Dendritic cell treated with granulocyte-macrophage colony-stimulating factor and Interleukin-4, amounts not matched to agents 40 ng/mL and 50 ng/mL, for 4 days (primary cell): Measurements from ENCODE around the gene SLAIN2.
"Not testable (repeated sequence)": the region's sequence is repeated elsewhere in the genome, so short reads cannot be mapped to it uniquely, and the experiment has no call there.

ENCODE experiments used
- H3K27ac Mint-ChIP-seq: one replicate; pipeline ENCODE4 v1.8.0; 2022; ENCODE audit warnings: mild to moderate bottlenecking, mixed read lengths
- H3K27me3 Mint-ChIP-seq: one replicate; pipeline ENCODE4 v1.8.0; 2022; ENCODE audit warnings: mild to moderate bottlenecking, mixed read lengths
- H3K36me3 Mint-ChIP-seq: one replicate; pipeline ENCODE4 v1.8.0; 2022; ENCODE audit warnings: low read depth, mixed read lengths
- H3K4me1 Mint-ChIP-seq: one replicate; pipeline ENCODE4 v1.8.0; 2022; ENCODE audit warnings: low read depth, mixed read lengths
- H3K4me3 Mint-ChIP-seq: one replicate; pipeline ENCODE4 v1.8.0; 2022; ENCODE audit warnings: mild to moderate bottlenecking, moderate library complexity, mixed read lengths
- H3K9me3 Mint-ChIP-seq: one replicate; pipeline ENCODE4 v1.8.0; 2022; ENCODE audit warnings: mixed read lengths
- intact Hi-C: fragments of 100-400 bp; cut with micrococcal nuclease; formaldehyde crosslinking; loops from one replicate; pipeline ENCODE4 v1.15.0; 2022

Gene SLAIN2

GRCh38 chr4:48409203-48409602 is 67.9 kb downstream of the SLAIN2 start:
- H3K4me3 Mint-ChIP-seq = no peak overlapping the region
- peaks cover 55% of the 10 kb centered on the region for H3K36me3 Mint-ChIP-seq
- intact Hi-C loops = no loop called here
- no peaks in the 10 kb centered on the region for H3K27me3 Mint-ChIP-seq
- H3K27ac Mint-ChIP-seq = no peak overlapping the region
- H3K4me1 Mint-ChIP-seq = peaks cover 6% of the 10 kb centered on the region
- no peaks in the 10 kb centered on the region for H3K9me3 Mint-ChIP-seq

- intact Hi-C loops = no loop called here
- Mint-ChIP-seq H3K36me3 (peaks cover 47% of the 10 kb centered on the region), H3K9me3 (no peaks in the 10 kb centered on the region), H3K4me3 (no peak overlapping the region), H3K27me3 (no peaks in the 10 kb centered on the region), H3K4me1 (no peaks in the 10 kb centered on the region), H3K27ac (no peak overlapping the region)
Observed at GRCh38 chr4:48410812-48411211, 69.5 kb downstream of the SLAIN2 start.

- Mint-ChIP-seq H3K36me3 (peaks cover 53% of the 10 kb centered on the region), H3K4me1 (peaks cover 6% of the 10 kb centered on the region), H3K4me3 (no peak overlapping the region), H3K9me3 (no peaks in the 10 kb centered on the region), H3K27ac (no peak overlapping the region), H3K27me3 (no peaks in the 10 kb centered on the region)
- intact Hi-C loops = no loop called here
Observed at GRCh38 chr4:48420144-48420543, 78.8 kb downstream of the SLAIN2 start.

- Mint-ChIP-seq H3K27me3 (no peaks in the 10 kb centered on the region), H3K9me3 (no peaks in the 10 kb centered on the region), H3K4me3 (no peak overlapping the region), H3K36me3 (peaks cover 53% of the 10 kb centered on the region), H3K4me1 (peaks cover 6% of the 10 kb centered on the region), H3K27ac (no peak overlapping the region)
- intact Hi-C loops = no loop called here
Observed at GRCh38 chr4:48421101-48421500, 79.8 kb downstream of the SLAIN2 start.

GRCh38 chr4:48428926-48429325 is 87.6 kb downstream of the SLAIN2 start:
- Mint-ChIP-seq H3K4me3 (no peak overlapping the region), H3K9me3 (no peaks in the 10 kb centered on the region), H3K27me3 (no peaks in the 10 kb centered on the region), H3K27ac (no peak overlapping the region), H3K36me3 (peaks cover 11% of the 10 kb centered on the region), H3K4me1 (peaks cover 6% of the 10 kb centered on the region)
- intact Hi-C loops = no loop called here

- Mint-ChIP-seq H3K27me3 (no peaks in the 10 kb centered on the region), H3K9me3 (no peaks in the 10 kb centered on the region), H3K27ac (no peak overlapping the region), H3K4me1 (peaks cover 6% of the 10 kb centered on the region), H3K4me3 (no peak overlapping the region), H3K36me3 (peaks cover 11% of the 10 kb centered on the region)
- intact Hi-C loops = no loop called here
Observed at GRCh38 chr4:48429709-48430474, 88.6 kb downstream of the SLAIN2 start.

- no peaks in the 10 kb centered on the region for H3K27me3 Mint-ChIP-seq
- H3K4me3 Mint-ChIP-seq = no peak overlapping the region
- H3K4me1 Mint-ChIP-seq = peaks cover 6% of the 10 kb centered on the region
- intact Hi-C loops = no loop called here
- peaks cover 9% of the 10 kb centered on the region for H3K36me3 Mint-ChIP-seq
- no peaks in the 10 kb centered on the region for H3K9me3 Mint-ChIP-seq
- no peak overlapping the region for H3K27ac Mint-ChIP-seq
Observed at GRCh38 chr4:48431401-48431800, 90.1 kb downstream of the SLAIN2 start.

GRCh38 chr4:48432017-48432416 is 90.7 kb downstream of the SLAIN2 start:
- H3K27ac Mint-ChIP-seq = no peak overlapping the region
- intact Hi-C loops = no loop called here
- H3K4me1 Mint-ChIP-seq = peaks cover 6% of the 10 kb centered on the region
- H3K9me3 Mint-ChIP-seq = no peaks in the 10 kb centered on the region
- H3K4me3 Mint-ChIP-seq = no peak overlapping the region
- H3K36me3 Mint-ChIP-seq = peaks cover 4% of the 10 kb centered on the region
- H3K27me3 Mint-ChIP-seq = no peaks in the 10 kb centered on the region

- intact Hi-C loops = no loop called here
- no peak overlapping the region for H3K27ac Mint-ChIP-seq
- H3K4me1 Mint-ChIP-seq = peaks cover 13% of the 10 kb centered on the region
- H3K27me3 Mint-ChIP-seq = no peaks in the 10 kb centered on the region
- H3K4me3 Mint-ChIP-seq = no peak overlapping the region
- peaks cover 12% of the 10 kb centered on the region for H3K9me3 Mint-ChIP-seq
- no peaks in the 10 kb centered on the region for H3K36me3 Mint-ChIP-seq
Observed at GRCh38 chr4:48436318-48436717, 95.0 kb downstream of the SLAIN2 start.

GRCh38 chr4:48439988-48440387 is 98.7 kb downstream of the SLAIN2 start:
- Mint-ChIP-seq H3K9me3 (peaks cover 13% of the 10 kb centered on the region), H3K4me1 (peaks cover 7% of the 10 kb centered on the region), H3K27me3 (no peaks in the 10 kb centered on the region), H3K36me3 (no peaks in the 10 kb centered on the region), H3K4me3 (no peak overlapping the region), H3K27ac (no peak overlapping the region)
- intact Hi-C loops = no loop called here

- H3K4me3 Mint-ChIP-seq, intact Hi-C loops, H3K27ac Mint-ChIP-seq, H3K36me3 Mint-ChIP-seq, H3K27me3 Mint-ChIP-seq, H3K4me1 Mint-ChIP-seq: not testable (repeated sequence)
- H3K9me3 Mint-ChIP-seq = peaks cover 13% of the 10 kb centered on the region
Observed at GRCh38 chr4:48440914-48441313, 99.6 kb downstream of the SLAIN2 start.

GRCh38 chr4:48445704-48446103 is 104.4 kb downstream of the SLAIN2 start:
- H3K4me3 Mint-ChIP-seq = no peak overlapping the region
- no peak overlapping the region for H3K27ac Mint-ChIP-seq
- intact Hi-C loops = loop anchor here (5.0 kb wide), 1 partner anchor 517 kb away; no protein-coding TSS in a partner anchor
- H3K36me3 Mint-ChIP-seq = no peaks in the 10 kb centered on the region
- H3K9me3 Mint-ChIP-seq = peaks cover 7% of the 10 kb centered on the region
- peaks cover 6% of the 10 kb centered on the region for H3K4me1 Mint-ChIP-seq
- no peaks in the 10 kb centered on the region for H3K27me3 Mint-ChIP-seq

GRCh38 chr4:48446642-48447041 is 105.3 kb downstream of the SLAIN2 start:
- no peaks in the 10 kb centered on the region for H3K4me1 Mint-ChIP-seq
- H3K9me3 Mint-ChIP-seq = no peaks in the 10 kb centered on the region
- intact Hi-C loops = loop anchor here (5.0 kb wide), 1 partner anchor 516 kb away; no protein-coding TSS in a partner anchor
- no peak overlapping the region for H3K27ac Mint-ChIP-seq
- no peaks in the 10 kb centered on the region for H3K36me3 Mint-ChIP-seq
- H3K27me3 Mint-ChIP-seq = no peaks in the 10 kb centered on the region
- H3K4me3 Mint-ChIP-seq = no peak overlapping the region

GRCh38 chr4:48449151-48449550 is 107.8 kb downstream of the SLAIN2 start:
- Mint-ChIP-seq H3K4me3 (no peak overlapping the region), H3K36me3 (no peaks in the 10 kb centered on the region), H3K27me3 (no peaks in the 10 kb centered on the region), H3K27ac (no peak overlapping the region), H3K4me1 (no peaks in the 10 kb centered on the region), H3K9me3 (no peaks in the 10 kb centered on the region)
- intact Hi-C loops = loop anchor here (5.0 kb wide), 1 partner anchor 513 kb away; no protein-coding TSS in a partner anchor

GRCh38 chr4:48450740-48451139 is 109.4 kb downstream of the SLAIN2 start:
- no peak overlapping the region for H3K4me3 Mint-ChIP-seq
- intact Hi-C loops = no loop called here
- H3K27me3 Mint-ChIP-seq = no peaks in the 10 kb centered on the region
- H3K36me3 Mint-ChIP-seq = no peaks in the 10 kb centered on the region
- no peaks in the 10 kb centered on the region for H3K4me1 Mint-ChIP-seq
- H3K27ac Mint-ChIP-seq = no peak overlapping the region
- H3K9me3 Mint-ChIP-seq = no peaks in the 10 kb centered on the region
